Endothelial cell of umbilical vein (primary cell): ENCODE results near the gene OSGEP. TPM values are rescaled to one million over a fixed set of nuclear protein-coding genes. Genes with fewer than 3 reads are reported as not detected.

Experiments used
- BruUV-seq: library from RNA; stranded (reverse); fragments of 400-500 nt; replicated peaks from 2 replicates; lab custom pipeline; 2021; lab: Mats Ljungman, UMichigan
- CTCF ChIA-PET: fragments of 300-600, 350-600 bp; sonication (Branson Sonifier 250); formaldehyde crosslinking; loops from one replicate; lab custom pipeline; 2021; ENCODE audit warnings: antibody characterized with exemption, inconsistent platforms; lab: Charles Lee
- POLR2A ChIA-PET: fragments of 300-600, 350-600 bp; sonication (Branson Sonifier 250); formaldehyde crosslinking; loops from one replicate; lab custom pipeline; 2021; ENCODE audit warnings: antibody characterized with exemption, inconsistent platforms; lab: Charles Lee
- DNase-seq: peaks from one replicate; pipeline ENCODE4 v3.0.0-alpha.2; 2011; ENCODE audit warnings: low read depth, low spot score
- FAIRE-seq: peaks from 2 replicates; lab custom pipeline; 2011; peaks lifted over from hg19 to GRCh38; lab: Jason Lieb, UNC
- H2AFZ ChIP-seq: 2 replicates; pipeline ENCODE4 v1.6.0; 2012; ENCODE audit warnings: low read depth, low read length, control low read depth, inconsistent platforms
- H3K27ac ChIP-seq: 2 replicates; pipeline ENCODE4 v1.5.1; 2011; ENCODE audit warnings: low read depth, mild to moderate bottlenecking, control low read depth, low read length, moderate library complexity; ENCODE audit not compliant: insufficient read depth
- H3K27me3 ChIP-seq, 2 experiments: 2 replicates each; pipeline versions ENCODE4 v1.6.0 to v1.6.1; 2011; ENCODE audit warnings: low read length in 2 of 2, mixed read lengths in 1 of 2; ENCODE audit not compliant: control insufficient read depth in 2 of 2, insufficient read depth in 2 of 2
- H3K36me3 ChIP-seq, 2 experiments: 2 replicates in 1 of 2; 3 replicates in 1 of 2; pipeline ENCODE4 v1.5.1; 2011; ENCODE audit warnings: low read length in 2 of 2, mild to moderate bottlenecking in 1 of 2, moderate library complexity in 1 of 2; ENCODE audit not compliant: control insufficient read depth in 2 of 2, insufficient read depth in 2 of 2; ENCODE audit errors: extremely low read depth in 1 of 2
- H3K4me1 ChIP-seq: 3 replicates; pipeline ENCODE4 v1.5.1; 2011; ENCODE audit warnings: mild to moderate bottlenecking, low read length; ENCODE audit not compliant: control insufficient read depth, insufficient read depth; ENCODE audit errors: extremely low read depth
- H3K4me2 ChIP-seq: 2 replicates; pipeline ENCODE4 v1.6.1; 2011; ENCODE audit warnings: low read length, control low read depth, mixed read lengths; ENCODE audit not compliant: insufficient read depth
- H3K4me3 ChIP-seq, 3 experiments: fragments of 200-600 bp in 1 of 3; sonication (generic), shearing (Covaris generic) in 1 of 3; replicated peaks in 1 of 3; 2 replicates each; pipeline ENCODE4 v1.5.1; 2011 to 2016; ENCODE audit warnings: control low read depth in 3 of 3, low read length in 3 of 3, mild to moderate bottlenecking in 2 of 3, inconsistent platforms in 1 of 3, low read depth in 1 of 3, moderate library complexity in 1 of 3; ENCODE audit not compliant: insufficient read depth in 1 of 3
- H3K79me2 ChIP-seq: 2 replicates; pipeline ENCODE4 v1.6.0; 2012; ENCODE audit warnings: low read length, inconsistent platforms; ENCODE audit not compliant: control insufficient read depth, insufficient read depth
- H3K9ac ChIP-seq: replicated peaks from 2 replicates; pipeline ENCODE3; 2011; ENCODE audit warnings: low read length, control low read depth; ENCODE audit not compliant: insufficient read depth; ENCODE audit errors: extremely low read depth
- H3K9me1 ChIP-seq: replicated peaks from 3 replicates; pipeline ENCODE4 v1.6.0; 2011; ENCODE audit warnings: mild to moderate bottlenecking, low read length; ENCODE audit not compliant: control insufficient read depth, insufficient read depth; ENCODE audit errors: extremely low read depth
- H3K9me3 ChIP-seq: replicated peaks from 2 replicates; pipeline ENCODE4 v1.5.1; 2012; ENCODE audit warnings: low read length, inconsistent platforms; ENCODE audit not compliant: control insufficient read depth, insufficient read depth
- H4K20me1 ChIP-seq: replicated peaks from 2 replicates; pipeline ENCODE3; 2011; ENCODE audit warnings: mild to moderate bottlenecking, low read length; ENCODE audit not compliant: control insufficient read depth, insufficient read depth; ENCODE audit errors: extremely low read depth
- EZH2 ChIP-seq: IDR thresholded peaks from 2 replicates; pipeline ENCODE4 v1.6.1; 2012; ENCODE audit warnings: borderline replicate concordance, low read depth, mild to moderate bottlenecking, moderate library complexity, low read length, inconsistent platforms; ENCODE audit not compliant: severe bottlenecking
- FOS ChIP-seq: IDR thresholded peaks from 2 replicates; pipeline ENCODE4 v1.6.1; 2011; ENCODE audit warnings: mild to moderate bottlenecking, low read length, moderate library complexity, borderline replicate concordance; ENCODE audit not compliant: insufficient read depth
- GATA2 ChIP-seq: IDR thresholded peaks from 2 replicates; pipeline ENCODE4 v1.7.0; 2011; ENCODE audit warnings: low read depth, mild to moderate bottlenecking, moderate library complexity, mixed read lengths, low read length; ENCODE audit not compliant: insufficient read length, insufficient read depth
- JUN ChIP-seq: IDR thresholded peaks from 2 replicates; pipeline ENCODE4 v1.6.1; 2011; ENCODE audit warnings: borderline replicate concordance, low read depth; ENCODE audit not compliant: insufficient read length, insufficient read depth
- MYC ChIP-seq: IDR thresholded peaks from one replicate; pipeline ENCODE4 v1.6.1; 2011; ENCODE audit warnings: mild to moderate bottlenecking, low read depth, low read length
- POLR2A ChIP-seq: IDR thresholded peaks from 2 replicates; pipeline ENCODE4 v1.6.1; 2012; ENCODE audit warnings: low read depth, mild to moderate bottlenecking, control low read depth, low read length
- POLR2AphosphoS5 ChIP-seq: IDR thresholded peaks from 2 replicates; pipeline ENCODE4 v1.6.1; 2012; ENCODE audit warnings: low read depth, mild to moderate bottlenecking, control low read depth, low read length, moderate library complexity; ENCODE audit not compliant: insufficient read depth
- dilution Hi-C: fragments of 300-500 bp; cut with MboI; formaldehyde crosslinking; loops from one replicate; pipeline ENCODE4 v1.15.0; 2019; ENCODE audit warnings: low sequenced_read_pairs; ENCODE audit not compliant: extremely low pct_ligation_motif_present
- intact Hi-C: fragments of 100-400 bp; cut with micrococcal nuclease; formaldehyde crosslinking; loops from one replicate; pipeline ENCODE4 v1.10.0; 2022
- polyA plus RNA-seq, 4 experiments: library from polyadenylated mRNA; depleted of rRNA in 3 of 4; stranded (reverse) in 3 of 4; unstranded in 1 of 4; fragments of >200 nt; gene quantifications; 2 replicates each; pipeline versions ENCODE4 v1.2.1 to v1.2.3, GENCODE V29; 2011 to 2012; ENCODE audit warnings: missing spikeins in 1 of 4
- total RNA-seq: library from RNA; stranded (reverse); gene quantifications from 2 replicates; pipeline ENCODE4 v1.2.3, GENCODE V29; 2021
- TF ChIP-seq, protein P1 (sequence below): IDR thresholded peaks from 2 replicates; pipeline ENCODE4 v1.6.1; 2011; ENCODE audit not compliant: insufficient read depth, insufficient read length
- TF ChIP-seq, protein P2 (sequence below), 2 donors: IDR thresholded peaks; 1 replicate in 1 of 2; 2 replicates in 1 of 2; pipeline ENCODE4 v1.5.1; 2011; ENCODE audit warnings: low read length in 2 of 2, mild to moderate bottlenecking in 2 of 2, moderate library complexity in 2 of 2, control low read depth in 1 of 2, inconsistent platforms in 1 of 2, low read depth in 1 of 2; ENCODE audit not compliant: insufficient read depth in 1 of 2; ENCODE audit errors: extremely low read depth in 1 of 2

The OSGEP gene
- total and polyA plus RNA-seq, 2 donors (not counting 3 experiments of a cell fraction or from before 2014, with no cell fraction given), result 41.8 to 100 TPM

DNA sequence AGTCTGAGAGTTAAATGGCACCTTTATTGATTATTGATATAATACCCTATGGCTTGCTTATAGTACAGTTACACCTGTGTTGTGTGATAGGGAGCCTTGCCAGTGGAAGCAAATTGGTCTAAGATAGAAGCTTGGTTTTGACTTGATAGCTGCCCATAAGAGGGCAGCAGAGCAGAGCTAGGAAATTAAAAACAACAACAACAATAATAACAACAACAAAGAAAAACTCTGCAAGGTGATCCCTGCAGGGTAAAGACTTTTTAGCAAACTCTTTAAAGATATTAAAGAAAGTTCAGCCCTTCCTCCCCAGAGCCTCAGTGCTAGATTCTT is 32.7 kb upstream of the OSGEP start:
- Histone ChIP-seq H3K27me3 (peaks cover 0 to 2% of the 10 kb centered on the region in 2 experiments), H3K9ac (no peak overlapping the region), H3K36me3 (no peaks in the 10 kb centered on the region), H3K4me2 (no peak overlapping the region), H3K4me1 (peaks cover 7% of the 10 kb centered on the region), H3K9me3 (no peaks in the 10 kb centered on the region), H3K9me1 (no peaks in the 10 kb centered on the region), H3K27ac (no peak overlapping the region), H3K4me3 (no peak overlapping the region), H4K20me1 (no peaks in the 10 kb centered on the region), H3K79me2 (no peaks in the 10 kb centered on the region), H2AFZ (no peak overlapping the region)
- FAIRE-seq (no peak), DNase-seq (no peak)
- dilution Hi-C loops (no loop called here), intact Hi-C loops (no loop called here)
- POLR2A ChIA-PET, result interaction anchor here (1.7 kb wide), 1 partner anchor 18 kb away, joined by 9 read pairs; no protein-coding TSS in a partner anchor
- TF ChIP-seq JUN (no peak), GATA2 (no peak), POLR2AphosphoS5 (no peak), EZH2 (no peak), FOS (no peak), MYC (no peak), POLR2A (no peak)
- TF ChIP-seq, protein P1, sequence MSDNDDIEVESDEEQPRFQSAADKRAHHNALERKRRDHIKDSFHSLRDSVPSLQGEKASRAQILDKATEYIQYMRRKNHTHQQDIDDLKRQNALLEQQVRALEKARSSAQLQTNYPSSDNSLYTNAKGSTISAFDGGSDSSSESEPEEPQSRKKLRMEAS, result no peak
- TF ChIP-seq, protein P2, sequence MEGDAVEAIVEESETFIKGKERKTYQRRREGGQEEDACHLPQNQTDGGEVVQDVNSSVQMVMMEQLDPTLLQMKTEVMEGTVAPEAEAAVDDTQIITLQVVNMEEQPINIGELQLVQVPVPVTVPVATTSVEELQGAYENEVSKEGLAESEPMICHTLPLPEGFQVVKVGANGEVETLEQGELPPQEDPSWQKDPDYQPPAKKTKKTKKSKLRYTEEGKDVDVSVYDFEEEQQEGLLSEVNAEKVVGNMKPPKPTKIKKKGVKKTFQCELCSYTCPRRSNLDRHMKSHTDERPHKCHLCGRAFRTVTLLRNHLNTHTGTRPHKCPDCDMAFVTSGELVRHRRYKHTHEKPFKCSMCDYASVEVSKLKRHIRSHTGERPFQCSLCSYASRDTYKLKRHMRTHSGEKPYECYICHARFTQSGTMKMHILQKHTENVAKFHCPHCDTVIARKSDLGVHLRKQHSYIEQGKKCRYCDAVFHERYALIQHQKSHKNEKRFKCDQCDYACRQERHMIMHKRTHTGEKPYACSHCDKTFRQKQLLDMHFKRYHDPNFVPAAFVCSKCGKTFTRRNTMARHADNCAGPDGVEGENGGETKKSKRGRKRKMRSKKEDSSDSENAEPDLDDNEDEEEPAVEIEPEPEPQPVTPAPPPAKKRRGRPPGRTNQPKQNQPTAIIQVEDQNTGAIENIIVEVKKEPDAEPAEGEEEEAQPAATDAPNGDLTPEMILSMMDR (IDR thresholded peaks at IDR 0.05; ENCODE audit: extremely low read depth in 1 of 2, insufficient read depth in 1 of 2, low read depth in 1 of 2, low read length in 2 of 2), result no peak
- CTCF ChIA-PET, result interaction anchor here (1.1 to 1.5 kb wide), 4 partner anchors 9 to 72 kb away, joined by 4 to 5 read pairs (median 4); no protein-coding TSS in a partner anchor
- BruUV-seq, result no TSS peak
